ENCODE results near the gene DNAJC22.

DNA sequence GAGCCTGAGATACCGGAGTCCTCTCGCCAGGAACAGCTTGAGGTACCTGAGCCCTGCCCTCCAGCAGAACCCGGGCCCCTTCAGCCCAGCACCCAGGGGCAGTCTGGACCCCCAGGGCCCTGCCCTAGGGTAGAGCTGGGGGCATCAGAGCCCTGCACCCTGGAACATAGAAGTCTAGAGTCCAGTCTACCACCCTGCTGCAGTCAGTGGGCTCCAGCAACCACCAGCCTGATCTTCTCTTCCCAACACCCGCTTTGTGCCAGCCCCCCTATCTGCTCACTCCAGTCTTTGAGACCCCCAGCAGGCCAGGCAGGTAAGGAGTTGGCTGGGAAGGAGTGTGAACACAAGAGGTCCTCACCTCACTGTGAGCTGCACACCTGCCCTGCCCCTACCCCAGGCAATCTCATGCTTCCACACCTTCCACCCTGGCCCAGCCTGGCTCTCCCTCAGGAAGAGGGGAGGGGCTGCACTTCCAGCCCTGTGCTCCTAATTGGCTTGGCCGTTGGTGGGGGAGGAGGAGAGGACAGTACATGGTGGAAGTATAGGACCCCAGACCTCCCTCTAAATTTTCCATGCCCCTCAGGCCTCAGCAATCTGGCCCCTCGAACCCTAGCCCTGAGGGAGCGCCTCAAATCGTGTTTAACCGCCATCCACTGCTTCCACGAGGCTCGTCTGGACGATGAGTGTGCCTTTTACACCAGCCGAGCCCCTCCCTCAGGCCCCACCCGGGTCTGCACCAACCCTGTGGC lies 15.9 kb upstream of the DNAJC22 start:
- TF ChIP-seq, protein P1, sequence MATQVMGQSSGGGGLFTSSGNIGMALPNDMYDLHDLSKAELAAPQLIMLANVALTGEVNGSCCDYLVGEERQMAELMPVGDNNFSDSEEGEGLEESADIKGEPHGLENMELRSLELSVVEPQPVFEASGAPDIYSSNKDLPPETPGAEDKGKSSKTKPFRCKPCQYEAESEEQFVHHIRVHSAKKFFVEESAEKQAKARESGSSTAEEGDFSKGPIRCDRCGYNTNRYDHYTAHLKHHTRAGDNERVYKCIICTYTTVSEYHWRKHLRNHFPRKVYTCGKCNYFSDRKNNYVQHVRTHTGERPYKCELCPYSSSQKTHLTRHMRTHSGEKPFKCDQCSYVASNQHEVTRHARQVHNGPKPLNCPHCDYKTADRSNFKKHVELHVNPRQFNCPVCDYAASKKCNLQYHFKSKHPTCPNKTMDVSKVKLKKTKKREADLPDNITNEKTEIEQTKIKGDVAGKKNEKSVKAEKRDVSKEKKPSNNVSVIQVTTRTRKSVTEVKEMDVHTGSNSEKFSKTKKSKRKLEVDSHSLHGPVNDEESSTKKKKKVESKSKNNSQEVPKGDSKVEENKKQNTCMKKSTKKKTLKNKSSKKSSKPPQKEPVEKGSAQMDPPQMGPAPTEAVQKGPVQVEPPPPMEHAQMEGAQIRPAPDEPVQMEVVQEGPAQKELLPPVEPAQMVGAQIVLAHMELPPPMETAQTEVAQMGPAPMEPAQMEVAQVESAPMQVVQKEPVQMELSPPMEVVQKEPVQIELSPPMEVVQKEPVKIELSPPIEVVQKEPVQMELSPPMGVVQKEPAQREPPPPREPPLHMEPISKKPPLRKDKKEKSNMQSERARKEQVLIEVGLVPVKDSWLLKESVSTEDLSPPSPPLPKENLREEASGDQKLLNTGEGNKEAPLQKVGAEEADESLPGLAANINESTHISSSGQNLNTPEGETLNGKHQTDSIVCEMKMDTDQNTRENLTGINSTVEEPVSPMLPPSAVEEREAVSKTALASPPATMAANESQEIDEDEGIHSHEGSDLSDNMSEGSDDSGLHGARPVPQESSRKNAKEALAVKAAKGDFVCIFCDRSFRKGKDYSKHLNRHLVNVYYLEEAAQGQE (IDR thresholded peaks at IDR 0.05; ENCODE audit: insufficient read depth in 1 of 2, low read depth in 2 of 2, low read length in 2 of 2), result no peak
- TF ChIP-seq POLR2AphosphoS5 (IDR thresholded peaks at IDR 0.05; ENCODE audit: low read depth, low read length) (peak; percentile 20), TAF1 (IDR thresholded peaks at IDR 0.05; ENCODE audit: borderline replicate concordance, insufficient read depth, low read length) (no peak), SIN3A (IDR thresholded peaks at IDR 0.05; ENCODE audit: borderline replicate concordance, insufficient read depth, low read length) (no peak), FOXP2 (optimal IDR thresholded peaks at IDR 0.05; ENCODE audit: borderline replicate concordance, extremely low read depth, extremely low read length, insufficient read depth) (no peak)

Measured in PFSK-1 (cell line).